OCI-LY7 (cell line): Measurements from ENCODE around the gene TRMT1. TPM values are rescaled to one million over a fixed set of nuclear protein-coding genes. Genes with fewer than 3 reads are reported as not detected.
A peak's percentile ranks its signal among the peaks of the same experiment; 100 is the strongest.

Experiments used
- BruUV-seq: library from RNA; stranded (reverse); fragments of 400-500 nt; replicated peaks from 2 replicates; lab custom pipeline; 2021; lab: Mats Ljungman, UMichigan
- CTCF ChIA-PET: fragments of 300-600 bp; sonication (Branson Sonifier 250); formaldehyde crosslinking; loops from one replicate; lab custom pipeline; 2022; ENCODE audit warnings: antibody characterized with exemption; ENCODE audit not compliant: unreplicated experiment; lab: Charles Lee
- POLR2A ChIA-PET: fragments of 300-600 bp; sonication (Branson Sonifier 250); formaldehyde crosslinking; loops from one replicate; lab custom pipeline; 2022; ENCODE audit warnings: antibody characterized with exemption; lab: Charles Lee
- DNase-seq: peaks from one replicate; pipeline ENCODE4 v3.0.0-alpha.2; 2015; ENCODE audit warnings: low spot score
- H2AFZ ChIP-seq: fragments of 200-600 bp; sonication (generic), shearing (Covaris generic); 2 replicates; pipeline ENCODE4 v1.6.1; 2014; ENCODE audit warnings: mild to moderate bottlenecking, antibody characterized with exemption, low read length, moderate library complexity
- H3K27ac ChIP-seq: fragments of 200-600 bp; sonication (generic); 2 replicates; pipeline ENCODE4 v1.5.1; 2014; ENCODE audit warnings: mixed run types, low read depth, mild to moderate bottlenecking, moderate library complexity, low read length, inconsistent platforms; ENCODE audit not compliant: poor library complexity, severe bottlenecking
- H3K36me3 ChIP-seq: fragments of 200-600 bp; sonication (generic); 2 replicates; pipeline ENCODE4 v1.6.1; 2014; ENCODE audit warnings: mild to moderate bottlenecking, antibody characterized with exemption, low read length, moderate library complexity, mixed read lengths; ENCODE audit not compliant: insufficient read depth
- H3K4me1 ChIP-seq: fragments of 200-600 bp; sonication (generic); 2 replicates; pipeline ENCODE4 v1.5.1; 2014; ENCODE audit warnings: mild to moderate bottlenecking, low read length; ENCODE audit not compliant: insufficient read depth, poor library complexity, severe bottlenecking
- H3K4me2 ChIP-seq: fragments of 200-600 bp; sonication (generic); 2 replicates; pipeline ENCODE4 v1.6.1; 2014; ENCODE audit warnings: mild to moderate bottlenecking, low read length
- H3K4me3 ChIP-seq: fragments of 200-600 bp; sonication (generic); 2 replicates; pipeline ENCODE4 v1.5.1; 2014; ENCODE audit warnings: mild to moderate bottlenecking, low read depth, low read length; ENCODE audit not compliant: poor library complexity, severe bottlenecking
- H3K79me2 ChIP-seq: fragments of 200-600 bp; sonication (generic); 2 replicates; pipeline ENCODE4 v1.6.1; 2016; ENCODE audit warnings: low read depth, mild to moderate bottlenecking, low read length, moderate library complexity, mixed read lengths; ENCODE audit not compliant: insufficient read depth
- H3K9me2 ChIP-seq: fragments of 200-600 bp; sonication (generic); 2 replicates; pipeline ENCODE4 v1.6.1; 2016; ENCODE audit warnings: mild to moderate bottlenecking, low read length, mixed read lengths; ENCODE audit not compliant: insufficient read depth
- H3K9me3 ChIP-seq: fragments of 200-600 bp; sonication (generic); 2 replicates; pipeline ENCODE4 v1.6.1; 2014; ENCODE audit warnings: mild to moderate bottlenecking, mixed run types, low read length, mixed read lengths
- H4K20me1 ChIP-seq: fragments of 200-600 bp; sonication (generic); 2 replicates; pipeline ENCODE4 v1.6.1; 2014; ENCODE audit warnings: mild to moderate bottlenecking, antibody characterized with exemption, low read length, moderate library complexity, mixed read lengths; ENCODE audit not compliant: insufficient read depth
- CTCF ChIP-seq: fragments of 200-600 bp; sonication (generic); conservative IDR thresholded peaks from 2 replicates; pipeline ENCODE4 v1.5.1; 2014; ENCODE audit warnings: mild to moderate bottlenecking, antibody characterized with exemption, low read length, moderate library complexity, mixed read lengths
- EZH2phosphoT487 ChIP-seq: fragments of 200-600 bp; sonication (generic); IDR thresholded peaks from 2 replicates; pipeline ENCODE4 v1.6.1; 2018; ENCODE audit warnings: low read depth, borderline replicate concordance, mild to moderate bottlenecking, mixed run types, antibody characterized with exemption, low read length, moderate library complexity, mixed read lengths
- intact Hi-C: fragments of 100-400 bp; cut with micrococcal nuclease; formaldehyde crosslinking; loops from one replicate; pipeline ENCODE4 v1.10.0; 2022; ENCODE audit not compliant: unreplicated experiment
- total RNA-seq, 2 experiments: library from RNA; depleted of rRNA in 1 of 2; stranded (reverse); fragments of >200 nt in 1 of 2; shearing (Covaris generic) in 1 of 2; gene quantifications; 2 replicates each; pipeline ENCODE4 v1.2.3, GENCODE V29; 2014 to 2022

The TRMT1 gene
- total RNA-seq, 2 experiments from 2014 or later = 50.4 to 56.8 TPM

GRCh38 chr19:13073263-13073662 is 43.3 kb downstream of the TRMT1 start:
- Histone ChIP-seq H3K27ac (no peak overlapping the region), H2AFZ (no peak overlapping the region), H3K79me2 (no peaks in the 10 kb centered on the region), H3K4me1 (peaks cover 6% of the 10 kb centered on the region), H3K36me3 (no peaks in the 10 kb centered on the region), H3K9me3 (no peaks in the 10 kb centered on the region), H3K9me2 (no peaks in the 10 kb centered on the region), H3K4me2 (no peak overlapping the region), H3K4me3 (no peak overlapping the region), H4K20me1 (no peaks in the 10 kb centered on the region)
- TF ChIP-seq EZH2phosphoT487 (no peak), CTCF (no peak)
- no peak for DNase-seq
- POLR2A ChIA-PET = no interaction called here
- CTCF ChIA-PET = interaction anchor here (1.4 kb wide), 1 partner anchor 108 kb away, joined by 3 read pairs; no protein-coding TSS in a partner anchor
- intact Hi-C loops = no loop called here
- no TSS peak for BruUV-seq

GRCh38 chr19:13072188-13072908 is 44.2 kb downstream of the TRMT1 start:
- H3K27ac ChIP-seq = no peak overlapping the region
- TF ChIP-seq EZH2phosphoT487 (no peak), CTCF (0 out of 2 replicates have a peak, but pooled peaks have one; percentile 21)
- DNase-seq = no peak
- H3K4me3 ChIP-seq = no peak overlapping the region
- no peak overlapping the region for H2AFZ ChIP-seq
- ChIA-PET POLR2A (no interaction called here), CTCF (interaction anchor here (1.4 kb wide), 1 partner anchor 107 kb away, joined by 3 read pairs; no protein-coding TSS in a partner anchor)
- peaks cover 5% of the 10 kb centered on the region for H3K4me1 ChIP-seq
- H3K4me2 ChIP-seq = no peak overlapping the region
- no peaks in the 10 kb centered on the region for H3K79me2 ChIP-seq
- no TSS peak for BruUV-seq
- no peaks in the 10 kb centered on the region for H3K9me3 ChIP-seq
- no peaks in the 10 kb centered on the region for H4K20me1 ChIP-seq
- no peaks in the 10 kb centered on the region for H3K36me3 ChIP-seq
- intact Hi-C loops = no loop called here
- no peaks in the 10 kb centered on the region for H3K9me2 ChIP-seq
